ENCODE results near the gene TUBGCP3.
"Not testable (repeated sequence)": the region's sequence is repeated elsewhere in the genome, so short reads cannot be mapped to it uniquely, and the experiment has no call there.

TUBGCP3 gene

DNA sequence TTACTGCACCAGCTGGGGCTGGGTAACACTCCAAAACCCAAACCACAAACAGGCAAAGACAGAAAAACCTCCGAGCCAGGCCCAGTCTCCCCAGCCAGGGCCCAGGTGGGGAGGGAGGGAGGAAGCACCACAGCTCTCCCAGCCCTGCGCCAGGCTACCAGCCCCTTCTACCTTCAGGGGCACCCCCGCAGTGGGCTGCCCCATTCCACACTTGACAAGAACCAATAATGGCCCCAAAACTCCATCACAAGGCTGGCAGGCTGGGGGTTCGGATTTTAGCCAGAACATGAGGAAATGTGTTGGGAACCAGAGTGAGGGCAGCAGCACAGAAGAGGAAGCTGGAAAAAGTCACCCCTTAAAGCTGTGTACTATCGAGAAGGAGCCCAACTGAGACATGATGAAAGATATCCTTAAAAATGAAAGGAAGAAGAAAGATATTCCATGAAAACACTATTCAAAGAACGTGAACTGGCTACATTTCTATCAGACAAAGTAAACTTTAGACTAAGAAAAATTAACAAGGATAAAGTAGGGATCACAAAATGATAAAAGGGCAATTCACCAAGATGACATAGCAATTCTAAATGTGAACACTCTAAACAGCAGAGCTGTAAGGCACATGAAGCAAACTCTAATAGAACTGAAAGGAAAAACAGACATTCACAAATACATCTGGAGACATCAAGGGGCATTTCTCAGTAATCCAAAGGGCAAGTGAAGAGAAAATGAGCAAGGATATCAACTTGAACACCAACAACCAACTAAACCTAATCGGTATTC lies 12.9 kb downstream of the TUBGCP3 start:
- DNase-seq = no peak

DNA sequence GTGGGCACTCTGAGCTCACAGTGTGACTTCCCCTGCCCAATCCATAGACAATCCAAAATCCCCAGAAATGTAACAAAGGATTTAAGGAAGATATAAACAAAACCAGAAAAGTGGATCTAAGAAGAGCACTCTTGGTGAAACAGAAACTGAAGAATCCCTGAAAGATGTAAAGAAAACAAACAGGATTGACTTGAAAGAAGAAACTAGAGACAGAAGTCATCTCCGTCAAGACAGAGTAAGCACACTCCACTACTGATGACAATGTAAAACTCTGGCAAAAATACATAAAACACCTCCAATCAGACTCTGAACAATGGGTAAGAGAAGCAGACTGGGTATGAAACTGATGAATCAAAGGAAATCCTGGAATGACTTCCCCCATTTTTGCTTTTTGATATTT lies 13.5 kb downstream of the TUBGCP3 start:
- no peak for DNase-seq

- DNase-seq = no peak
These were observed 14.2 kb downstream of the TUBGCP3 start for GRCh38 chr13:112573710-112574109.

GRCh38 chr13:112572366-112572765 lies 15.6 kb downstream of the TUBGCP3 start:
- no peak for DNase-seq

DNA sequence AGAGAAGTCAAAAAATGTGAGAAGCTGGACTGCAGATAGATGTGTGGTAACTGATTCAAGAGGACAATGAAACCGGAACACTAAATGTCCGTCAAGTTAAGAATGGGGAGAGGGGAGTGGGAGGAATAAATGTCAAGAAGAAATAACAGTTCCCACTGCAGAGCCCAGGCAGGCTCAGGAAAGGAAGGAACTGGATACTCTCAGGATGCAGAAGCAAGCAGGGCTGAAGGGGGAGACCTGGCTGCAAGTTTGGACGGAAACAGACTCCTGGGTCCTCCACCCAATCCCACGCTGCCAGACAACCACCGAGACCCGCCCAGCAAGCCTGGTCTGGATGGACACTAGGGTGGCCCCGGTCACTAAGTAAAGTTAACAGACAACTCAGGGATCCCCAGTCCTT lies 18.1 kb downstream of the TUBGCP3 start:
- no peak for DNase-seq

DNA sequence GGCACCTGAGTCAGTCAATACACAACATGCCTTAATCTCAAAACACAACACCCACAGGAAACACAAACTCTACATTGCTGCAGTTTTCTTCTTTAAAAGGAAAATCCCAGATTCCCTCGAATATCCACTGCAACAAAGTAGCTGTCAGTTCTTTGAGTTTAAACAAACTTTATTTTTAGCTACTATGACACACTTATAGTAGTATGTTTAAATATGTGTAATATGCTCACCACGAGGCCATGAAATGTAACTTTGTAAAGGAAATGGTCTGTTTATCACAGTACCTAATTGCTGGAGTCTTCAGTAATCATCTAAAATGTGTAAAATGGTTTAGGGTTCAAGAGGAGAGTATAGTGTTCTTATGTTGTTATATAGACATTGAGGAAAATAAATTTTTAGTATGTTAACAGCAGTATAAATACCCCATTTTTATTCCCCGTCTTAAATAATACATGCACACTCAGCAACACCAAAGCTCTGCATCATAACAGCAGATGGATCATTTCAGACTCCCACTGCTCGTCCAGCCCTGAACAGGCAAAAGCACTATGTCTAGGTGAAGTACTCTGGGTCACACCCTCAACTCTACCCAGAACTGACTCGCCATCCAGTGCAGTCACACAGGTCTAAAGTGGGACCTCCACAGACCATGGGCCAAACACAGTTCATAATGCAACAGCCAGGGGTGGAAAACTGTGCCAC lies 20.6 kb downstream of the TUBGCP3 start:
- no peak for DNase-seq

GRCh38 chr13:112562786-112563383 lies 25.1 kb downstream of the TUBGCP3 start:
- DNase-seq = no peak

DNA sequence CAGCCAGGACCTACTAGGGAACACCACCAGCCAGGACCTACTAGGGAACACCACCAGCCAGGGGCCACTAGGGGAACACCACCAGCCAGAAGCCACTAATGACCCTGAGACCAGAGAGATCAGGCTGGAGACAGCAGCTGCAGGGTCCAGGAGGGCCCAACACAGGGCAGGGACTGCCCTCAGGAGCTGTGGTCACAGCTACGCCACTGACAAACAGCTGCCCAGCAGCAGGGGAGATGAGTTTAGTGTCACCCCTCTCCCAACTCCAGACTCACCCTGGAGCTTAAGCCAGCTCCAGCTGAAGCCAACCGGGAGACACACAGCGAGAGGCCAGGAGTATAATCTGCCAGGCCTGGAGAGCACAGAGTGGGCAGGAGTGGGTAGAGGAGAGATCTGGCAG lies 25.7 kb downstream of the TUBGCP3 start:
- no peak for DNase-seq

- no peak for DNase-seq
These were observed 26.5 kb downstream of the TUBGCP3 start for GRCh38 chr13:112561478-112561877.

DNA sequence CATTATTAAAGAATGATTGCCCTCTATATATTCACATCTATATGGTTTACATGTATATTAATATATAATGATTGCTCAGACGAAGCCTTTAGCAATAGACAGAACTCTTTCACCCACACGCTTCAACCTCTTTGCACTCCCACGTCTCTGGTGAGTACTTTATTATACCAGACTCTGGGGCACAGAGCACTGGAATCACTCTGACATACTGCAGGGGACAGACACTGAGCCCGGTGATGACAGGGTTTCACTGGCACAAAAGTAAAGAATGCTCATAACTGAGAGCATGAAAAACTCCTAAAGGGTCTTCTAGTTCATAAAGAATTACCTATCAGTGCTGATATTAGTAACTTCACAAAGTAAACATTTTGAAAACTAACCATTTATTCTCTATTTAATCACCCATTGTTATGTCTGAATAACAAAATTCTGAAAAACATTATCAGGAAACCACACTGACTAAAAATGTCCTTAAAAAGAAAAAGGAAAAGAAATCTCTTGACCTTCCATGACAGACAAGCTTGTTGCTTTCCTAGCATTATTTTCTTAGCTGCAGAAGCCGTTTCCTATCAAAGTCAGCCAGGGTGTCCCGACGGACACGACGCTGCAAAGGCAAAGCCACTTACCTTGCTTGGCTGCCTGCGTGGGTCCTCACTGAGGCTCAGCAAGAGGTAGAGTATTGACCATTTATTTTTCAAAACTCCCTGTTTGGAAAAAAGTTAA lies 29.1 kb downstream of the TUBGCP3 start:
- DNase-seq = no peak

- no peak for DNase-seq
These were observed 31.4 kb downstream of the TUBGCP3 start for GRCh38 chr13:112556600-112556999.

DNA sequence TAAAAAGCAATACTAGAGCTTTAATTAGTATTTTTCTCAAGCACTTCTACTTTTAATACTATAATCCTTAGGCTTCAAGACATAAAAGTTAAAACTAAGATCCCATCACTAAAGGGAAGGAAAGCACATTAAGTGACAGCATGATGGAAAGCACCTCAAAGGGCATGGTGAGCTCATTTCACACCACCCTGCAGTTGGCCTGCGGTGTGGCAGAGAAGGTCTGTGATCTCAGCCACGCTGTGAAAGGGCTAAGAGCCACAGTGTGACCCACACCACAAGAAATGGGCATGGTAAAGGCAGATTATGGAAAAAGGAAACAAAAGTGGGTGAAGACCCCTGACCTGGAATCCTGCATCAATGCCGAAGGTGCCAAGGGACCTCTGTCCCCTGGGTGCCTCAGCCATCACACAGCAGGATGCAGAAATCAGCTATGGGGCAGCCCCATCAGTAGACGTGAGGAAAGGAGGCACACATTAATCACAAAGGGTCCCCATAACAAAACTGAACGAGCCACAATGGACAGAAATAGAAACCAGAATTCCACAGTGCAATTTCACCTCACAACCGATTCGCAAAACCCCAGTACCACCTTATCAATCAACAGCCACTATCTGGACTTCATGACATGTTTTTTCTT lies 33.6 kb downstream of the TUBGCP3 start:
- no peak for DNase-seq

DNA sequence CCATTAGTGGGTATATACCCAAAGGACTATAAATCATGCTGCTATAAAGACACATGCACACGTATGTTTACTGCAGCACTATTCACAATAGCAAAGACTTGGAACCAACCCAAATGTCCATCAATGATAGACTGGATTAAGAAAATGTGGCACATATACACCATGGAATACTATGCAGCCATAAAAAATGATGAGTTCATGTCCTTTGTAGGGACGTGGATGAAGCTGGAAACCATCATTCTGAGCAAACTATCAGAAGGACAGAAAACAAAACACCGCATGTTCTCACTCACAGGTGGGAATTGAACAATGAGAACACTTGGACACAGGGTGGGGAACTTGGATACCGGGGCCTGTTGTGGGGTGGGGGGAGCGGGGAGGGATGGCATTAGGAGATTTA lies 39.0 kb downstream of the TUBGCP3 start:
- not testable (repeated sequence) for DNase-seq

DNA sequence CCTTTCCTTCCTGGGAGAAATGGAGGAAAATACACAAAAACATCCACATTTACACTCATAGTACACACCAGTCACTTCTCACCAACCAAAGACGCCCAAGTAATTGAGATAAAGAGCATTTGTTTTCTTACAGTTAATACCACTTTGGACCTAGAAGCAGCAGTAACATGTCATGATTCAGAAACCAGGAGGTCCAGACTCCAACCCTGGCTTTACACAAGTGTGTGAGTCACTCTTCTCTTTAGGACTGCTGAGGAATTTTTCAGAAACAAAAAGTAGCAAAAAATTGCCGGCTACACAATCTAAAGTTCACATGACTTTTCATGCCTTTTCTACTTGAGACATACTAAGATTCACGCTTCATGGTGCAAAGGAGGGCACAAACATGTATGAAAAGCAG lies 42.1 kb downstream of the TUBGCP3 start:
- no peak for DNase-seq

- DNase-seq = no peak
These were observed 54.9 kb downstream of the TUBGCP3 start for GRCh38 chr13:112532837-112533745.

GRCh38 chr13:112531263-112531794 lies 56.6 kb downstream of the TUBGCP3 start:
- no peak for DNase-seq

- DNase-seq = no peak
These were observed 57.1 kb downstream of the TUBGCP3 start for GRCh38 chr13:112530861-112531260.

- no peak for DNase-seq
These were observed 58.7 kb downstream of the TUBGCP3 start for GRCh38 chr13:112529216-112529615.

GRCh38 chr13:112526146-112526853 lies 61.7 kb downstream of the TUBGCP3 start:
- no peak for DNase-seq

- DNase-seq = no peak
These were observed 62.5 kb downstream of the TUBGCP3 start for GRCh38 chr13:112525356-112525945.

Data from NCI-H526 (cell line).